Dendritic cell treated with granulocyte-macrophage colony-stimulating factor and Interleukin-4, amounts not matched to agents 40 ng/mL and 50 ng/mL, for 4 days (primary cell): Measurements from ENCODE around the gene OR7D4.
"Not testable (repeated sequence)": the region's sequence is repeated elsewhere in the genome, so short reads cannot be mapped to it uniquely, and the experiment has no call there.

ENCODE experiments used
- H3K27ac Mint-ChIP-seq: one replicate; pipeline ENCODE4 v1.8.0; 2022; ENCODE audit warnings: mild to moderate bottlenecking, mixed read lengths
- H3K27me3 Mint-ChIP-seq: one replicate; pipeline ENCODE4 v1.8.0; 2022; ENCODE audit warnings: mild to moderate bottlenecking, mixed read lengths
- H3K36me3 Mint-ChIP-seq: one replicate; pipeline ENCODE4 v1.8.0; 2022; ENCODE audit warnings: low read depth, mixed read lengths
- H3K4me1 Mint-ChIP-seq: one replicate; pipeline ENCODE4 v1.8.0; 2022; ENCODE audit warnings: low read depth, mixed read lengths
- H3K4me3 Mint-ChIP-seq: one replicate; pipeline ENCODE4 v1.8.0; 2022; ENCODE audit warnings: mild to moderate bottlenecking, moderate library complexity, mixed read lengths
- H3K9me3 Mint-ChIP-seq: one replicate; pipeline ENCODE4 v1.8.0; 2022; ENCODE audit warnings: mixed read lengths
- intact Hi-C: fragments of 100-400 bp; cut with micrococcal nuclease; formaldehyde crosslinking; loops from one replicate; pipeline ENCODE4 v1.15.0; 2022

The OR7D4 gene

GRCh38 chr19:9219489-9219888 lies at the start of gene OR7D4:
Gene OR7D4, minus strand, starts transcription at chr19:9219589. Its CDS starts 4,752 bp downstream, at chr19:9214837.
- H3K4me1 Mint-ChIP-seq: no peaks in the 10 kb centered on the region
- no peak within 1 kb of the TSS for H3K27ac Mint-ChIP-seq
- intact Hi-C loops: no loop called here
- H3K4me3 Mint-ChIP-seq: no peak within 1 kb of the TSS
- H3K27me3 Mint-ChIP-seq: peaks cover 5% of the 10 kb centered on the region
- H3K36me3 Mint-ChIP-seq: no peaks in the 10 kb centered on the region
- peaks cover 27% of the 10 kb centered on the region for H3K9me3 Mint-ChIP-seq

GRCh38 chr19:9251236-9251635 lies 31.8 kb upstream of the OR7D4 start:
- Mint-ChIP-seq H3K4me3 (no peak overlapping the region), H3K9me3 (peaks cover 46% of the 10 kb centered on the region), H3K27me3 (no peaks in the 10 kb centered on the region), H3K27ac (no peak overlapping the region), H3K36me3 (no peaks in the 10 kb centered on the region), H3K4me1 (no peaks in the 10 kb centered on the region)
- intact Hi-C loops: no loop called here

GRCh38 chr19:9250630-9251029 lies 31.2 kb upstream of the OR7D4 start, which contains the start of gene OR7E24:
Gene OR7E24, plus strand, starts transcription at chr19:9250930. Its CDS starts 114 bp downstream, at chr19:9251044.
- peaks cover 46% of the 10 kb centered on the region for H3K9me3 Mint-ChIP-seq
- H3K27me3 Mint-ChIP-seq: no peaks in the 10 kb centered on the region
- no peaks in the 10 kb centered on the region for H3K36me3 Mint-ChIP-seq
- H3K27ac Mint-ChIP-seq: no peak within 1 kb of the TSS
- no peaks in the 10 kb centered on the region for H3K4me1 Mint-ChIP-seq
- H3K4me3 Mint-ChIP-seq: no peak within 1 kb of the TSS
- intact Hi-C loops: no loop called here

- intact Hi-C loops: loop anchor here (2.0 to 10.0 kb wide), 3 partner anchors 69 to 589 kb away; partner anchors contain the start of gene ZNF121
- H3K4me1 Mint-ChIP-seq: peaks cover 18% of the 10 kb centered on the region
- H3K36me3 Mint-ChIP-seq: no peaks in the 10 kb centered on the region
- peak overlapping the region; percentile 46 for H3K4me3 Mint-ChIP-seq
- H3K9me3 Mint-ChIP-seq: peaks cover 7% of the 10 kb centered on the region
- H3K27ac Mint-ChIP-seq: peak overlapping the region; percentile 22
- H3K27me3 Mint-ChIP-seq: peaks cover 33% of the 10 kb centered on the region
Measured at GRCh38 chr19:9205501-9206113, 13.8 kb downstream of the OR7D4 start.

- peak overlapping the region; percentile 83 for H3K27ac Mint-ChIP-seq
- H3K9me3 Mint-ChIP-seq, H3K36me3 Mint-ChIP-seq, intact Hi-C loops, H3K4me3 Mint-ChIP-seq: not testable (repeated sequence)
- H3K27me3 Mint-ChIP-seq: peaks cover 26% of the 10 kb centered on the region
- peaks cover 20% of the 10 kb centered on the region for H3K4me1 Mint-ChIP-seq
Measured at GRCh38 chr19:9198044-9198443, 21.3 kb downstream of the OR7D4 start.

- Mint-ChIP-seq H3K36me3 (no peaks in the 10 kb centered on the region), H3K4me1 (peaks cover 5% of the 10 kb centered on the region), H3K27ac (no peak overlapping the region), H3K4me3 (no peak overlapping the region), H3K9me3 (no peaks in the 10 kb centered on the region), H3K27me3 (peaks cover 31% of the 10 kb centered on the region)
- intact Hi-C loops: no loop called here
Measured at GRCh38 chr19:9189535-9189934, 29.9 kb downstream of the OR7D4 start.

GRCh38 chr19:9187191-9187590 lies 32.2 kb downstream of the OR7D4 start:
- peaks cover 18% of the 10 kb centered on the region for H3K27me3 Mint-ChIP-seq
- H3K36me3 Mint-ChIP-seq: no peaks in the 10 kb centered on the region
- H3K4me3 Mint-ChIP-seq: no peak overlapping the region
- no peaks in the 10 kb centered on the region for H3K9me3 Mint-ChIP-seq
- no peak overlapping the region for H3K27ac Mint-ChIP-seq
- intact Hi-C loops: no loop called here
- peaks cover 5% of the 10 kb centered on the region for H3K4me1 Mint-ChIP-seq

GRCh38 chr19:9183000-9183399 lies 36.4 kb downstream of the OR7D4 start:
- Mint-ChIP-seq H3K4me3 (no peak overlapping the region), H3K27me3 (peaks cover 9% of the 10 kb centered on the region), H3K4me1 (peaks cover 10% of the 10 kb centered on the region), H3K36me3 (no peaks in the 10 kb centered on the region), H3K9me3 (peaks cover 8% of the 10 kb centered on the region), H3K27ac (no peak overlapping the region)
- intact Hi-C loops: no loop called here

- Mint-ChIP-seq H3K4me3 (no peak within 1 kb of the TSS), H3K36me3 (no peaks in the 10 kb centered on the region), H3K9me3 (peaks cover 20% of the 10 kb centered on the region), H3K27ac (no peak within 1 kb of the TSS), H3K27me3 (peaks cover 9% of the 10 kb centered on the region), H3K4me1 (peaks cover 25% of the 10 kb centered on the region)
- intact Hi-C loops: no loop called here
Measured at GRCh38 chr19:9178901-9179300, 40.5 kb downstream of the OR7D4 start, which contains the start of gene OR7D2. Gene OR7D2, plus strand, starts transcription at chr19:9178979. Its CDS starts 6,803 bp downstream, at chr19:9185782.

- Mint-ChIP-seq H3K9me3 (peaks cover 20% of the 10 kb centered on the region), H3K27ac (no peak overlapping the region), H3K4me3 (no peak overlapping the region), H3K36me3 (peaks cover under 1% of the 10 kb centered on the region), H3K27me3 (peaks cover 9% of the 10 kb centered on the region), H3K4me1 (peaks cover 60% of the 10 kb centered on the region)
- intact Hi-C loops: no loop called here
Measured at GRCh38 chr19:9175326-9175725, 44.1 kb downstream of the OR7D4 start.

GRCh38 chr19:9171393-9171991 lies 47.9 kb downstream of the OR7D4 start:
- Mint-ChIP-seq H3K36me3 (peaks cover 33% of the 10 kb centered on the region), H3K4me3 (peak overlapping the region; percentile 7), H3K4me1 (peaks cover 80% of the 10 kb centered on the region), H3K27ac (peak overlapping the region; percentile 86), H3K9me3 (no peaks in the 10 kb centered on the region), H3K27me3 (no peaks in the 10 kb centered on the region)
- intact Hi-C loops: no loop called here

- no peak overlapping the region for H3K4me3 Mint-ChIP-seq
- peaks cover 16% of the 10 kb centered on the region for H3K9me3 Mint-ChIP-seq
- peak overlapping the region; percentile 88 for H3K27ac Mint-ChIP-seq
- H3K36me3 Mint-ChIP-seq: peaks cover 79% of the 10 kb centered on the region
- peaks cover 75% of the 10 kb centered on the region for H3K4me1 Mint-ChIP-seq
- H3K27me3 Mint-ChIP-seq: no peaks in the 10 kb centered on the region
- intact Hi-C loops: no loop called here
Measured at GRCh38 chr19:9166846-9167245, 52.5 kb downstream of the OR7D4 start.

GRCh38 chr19:9165261-9165660 lies 54.1 kb downstream of the OR7D4 start:
- intact Hi-C loops: no loop called here
- Mint-ChIP-seq H3K4me3 (no peak overlapping the region), H3K4me1 (peaks cover 59% of the 10 kb centered on the region), H3K27ac (peak overlapping the region; percentile 88), H3K27me3 (no peaks in the 10 kb centered on the region), H3K9me3 (peaks cover 31% of the 10 kb centered on the region), H3K36me3 (peaks cover 94% of the 10 kb centered on the region)

GRCh38 chr19:9161427-9161826 lies 58.0 kb downstream of the OR7D4 start:
- Mint-ChIP-seq H3K27ac (peak overlapping the region; percentile 22), H3K4me1 (peaks cover 35% of the 10 kb centered on the region), H3K36me3 (peaks cover 100% of the 10 kb centered on the region), H3K27me3 (no peaks in the 10 kb centered on the region), H3K4me3 (no peak overlapping the region), H3K9me3 (peaks cover 58% of the 10 kb centered on the region)
- intact Hi-C loops: no loop called here
